ENCODE data around the gene ABCC9.

The ABCC9 gene

DNA sequence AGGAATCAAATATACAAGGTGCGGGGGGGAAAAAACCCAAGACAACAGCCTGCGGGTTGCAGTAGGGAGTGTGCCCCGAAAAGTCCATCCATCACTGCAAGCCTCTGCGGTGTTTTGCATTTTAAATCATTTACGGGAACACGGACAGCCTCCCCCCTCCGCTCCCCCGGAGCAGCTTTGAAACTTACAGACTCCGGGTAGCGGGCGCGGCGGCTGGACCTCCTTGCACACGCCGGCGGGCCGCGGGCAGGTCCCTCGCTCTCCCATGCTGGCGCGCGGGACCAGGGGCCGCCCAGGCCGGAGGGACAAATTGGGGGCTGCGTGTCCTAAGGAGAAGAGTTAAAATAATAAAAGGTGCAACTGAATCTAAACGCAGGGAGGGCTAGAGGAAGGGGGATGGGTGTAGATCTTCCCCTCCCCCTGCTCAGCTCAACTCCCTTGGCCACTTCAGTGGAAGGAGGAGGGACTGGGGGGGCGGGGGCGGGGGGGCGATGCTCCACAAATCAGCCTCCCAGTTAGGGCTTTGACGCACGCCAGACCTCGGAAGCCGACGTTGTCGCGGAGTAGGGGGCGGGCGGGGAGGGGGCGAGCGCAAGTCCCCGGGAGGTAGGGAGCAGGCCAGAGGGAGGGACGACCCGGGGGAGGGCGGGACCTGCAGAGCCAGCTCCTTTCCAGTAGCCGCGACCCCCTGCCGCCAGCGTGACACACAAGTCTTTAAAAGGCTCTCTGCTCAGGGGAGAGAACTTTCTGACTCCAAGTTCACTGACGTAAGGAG, 166.7 kb downstream of the ABCC9 start, which contains the start of gene KCNJ8:
KCNJ8 (minus strand) TSS at position 349 of the 775 bp plus-strand sequence. CDS start 1,090 bp downstream, outside the sequence.
- DNase-seq (ENCODE audit: low spot score) = peak; percentile 85

DNA sequence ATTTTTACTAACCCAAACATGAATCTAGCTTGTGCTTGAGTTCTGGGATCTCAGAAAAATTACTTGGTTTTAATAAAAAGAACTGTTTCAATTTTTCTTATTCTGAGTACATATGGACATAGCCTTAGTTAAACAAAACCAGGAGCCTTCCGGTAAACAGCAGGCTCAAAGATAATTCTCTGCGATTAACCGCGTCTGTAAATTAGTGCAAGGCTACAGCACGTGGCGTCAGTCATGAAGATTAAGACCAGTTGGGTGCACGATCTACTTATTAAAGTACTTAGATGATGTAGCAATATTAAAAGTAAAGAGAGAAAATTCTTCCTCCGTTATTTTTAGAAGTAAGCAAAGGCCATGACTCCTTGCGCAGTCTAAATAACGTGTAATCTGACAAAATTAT, 167.4 kb downstream of the ABCC9 start:
- DNase-seq (ENCODE audit: low spot score) = no peak

DNA sequence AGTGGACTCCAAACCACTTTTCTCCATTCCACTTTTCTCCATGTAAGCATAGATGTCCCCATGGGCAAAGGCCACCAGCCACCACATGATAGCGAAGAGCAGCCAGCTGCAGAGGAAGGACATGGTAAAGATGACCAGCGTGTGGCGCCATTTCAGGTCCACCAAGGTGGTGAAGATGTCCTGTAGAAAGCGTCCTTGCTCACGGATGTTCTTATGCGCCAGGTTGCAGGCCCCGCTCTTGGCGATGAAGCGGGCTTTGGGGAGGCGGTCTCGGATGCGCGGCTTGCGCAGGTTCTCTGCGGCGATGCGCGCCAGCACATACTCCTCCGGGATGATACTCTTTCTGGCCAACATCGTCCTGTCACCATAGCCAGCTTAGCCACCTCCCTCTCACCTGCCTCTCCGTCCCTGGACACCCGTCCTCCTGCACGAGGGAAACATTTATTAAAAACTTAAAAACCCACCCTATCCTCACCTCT, 167.9 kb downstream of the ABCC9 start:
- peak; percentile 79 for DNase-seq (ENCODE audit: low spot score)

DNA sequence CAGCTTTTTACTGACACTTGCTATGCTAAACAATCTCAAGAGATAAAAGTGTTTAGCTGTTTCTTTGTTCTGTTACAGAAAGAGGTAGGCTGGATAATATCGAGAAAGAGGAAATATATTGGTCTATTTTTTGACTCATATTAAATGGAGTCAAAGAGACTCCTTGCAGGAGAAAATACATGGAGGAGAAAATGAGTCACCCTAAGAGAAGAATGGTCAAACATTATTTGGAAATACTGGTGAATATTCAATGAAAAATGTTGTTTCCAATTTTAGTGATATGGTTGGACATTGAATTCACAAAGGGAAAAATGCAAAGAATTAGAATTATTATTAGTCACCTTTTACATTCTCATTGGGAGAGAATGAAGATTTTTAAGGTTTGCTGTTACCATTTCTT, 169.9 kb downstream of the ABCC9 start:
- DNase-seq (ENCODE audit: low spot score) = no peak

DNA sequence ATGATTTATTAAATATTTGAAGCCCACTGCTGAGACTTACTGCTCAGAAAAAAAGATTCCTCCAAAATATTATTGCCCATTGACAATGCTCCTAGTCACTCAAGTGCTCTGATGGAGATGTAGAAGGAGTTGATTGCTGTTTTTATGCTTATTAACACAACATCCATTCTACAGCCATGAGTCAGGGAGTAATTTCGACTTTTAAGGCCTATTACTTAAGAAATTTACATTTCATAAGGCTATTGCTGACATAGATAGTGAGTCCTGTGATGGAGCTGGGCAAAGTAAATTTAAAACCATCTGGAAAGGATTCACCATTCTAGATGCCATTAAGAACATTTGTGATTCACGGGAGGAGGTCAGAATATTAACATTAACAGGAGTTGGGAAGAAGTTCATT, 171.9 kb downstream of the ABCC9 start:
- no peak for DNase-seq (ENCODE audit: low spot score)

DNA sequence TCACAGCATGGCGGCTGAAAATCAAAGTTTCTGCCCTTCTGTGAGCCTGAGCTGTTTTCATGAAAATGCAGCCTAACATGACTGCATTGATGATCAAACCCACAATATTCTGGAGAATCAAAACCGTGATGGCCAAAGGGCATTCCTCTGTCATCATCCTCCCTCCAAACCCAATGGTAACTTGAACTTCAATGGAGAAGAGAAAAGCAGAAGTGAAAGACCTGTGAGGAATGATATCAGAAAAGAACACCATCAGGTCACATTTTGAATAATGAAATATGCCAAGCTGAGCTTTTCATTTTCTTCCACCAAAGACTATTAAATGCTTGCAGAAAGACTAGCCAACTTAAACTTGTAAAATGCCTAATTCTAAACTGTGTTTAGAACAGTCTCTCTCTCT, 174.8 kb downstream of the ABCC9 start:
- DNase-seq (ENCODE audit: low spot score) = no peak

DNA sequence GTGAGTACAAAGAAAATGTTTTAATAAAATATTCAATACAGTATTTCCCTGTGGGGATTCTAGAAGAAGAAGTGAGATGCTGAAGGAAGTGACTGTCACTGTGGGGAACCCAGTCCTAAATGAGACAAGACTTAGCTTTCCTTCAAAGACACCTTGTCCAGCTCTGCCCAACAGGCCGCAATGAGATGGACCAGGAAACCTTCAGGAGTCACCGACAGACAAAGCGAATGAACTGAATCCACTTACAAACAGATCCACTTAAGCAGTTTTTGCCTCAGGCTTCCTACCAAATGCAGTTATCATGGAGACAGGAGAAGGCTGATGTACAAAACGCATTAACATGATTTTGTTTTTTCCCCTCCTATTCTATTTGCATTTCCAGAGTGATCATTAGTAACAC, 176.3 kb downstream of the ABCC9 start:
- DNase-seq (ENCODE audit: low spot score) = no peak

DNA sequence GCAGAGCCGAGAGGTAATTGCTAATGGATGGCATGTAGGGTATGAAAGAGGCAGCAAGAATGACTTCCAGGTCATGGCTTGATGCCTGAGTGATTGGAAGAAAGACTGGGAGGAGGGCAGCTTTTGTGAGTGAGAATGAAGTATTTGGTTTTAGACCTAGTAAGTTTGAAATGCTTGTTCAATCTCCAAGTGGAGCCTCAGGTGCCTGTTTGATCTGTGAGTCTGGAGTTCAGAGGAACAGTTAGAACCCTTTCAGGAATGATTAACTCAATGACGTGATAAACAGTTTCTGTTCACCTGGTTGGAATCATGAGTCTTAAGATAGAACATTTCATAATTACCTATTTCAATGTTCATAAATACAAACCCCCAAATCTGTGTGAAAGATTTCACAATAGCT, 177.2 kb downstream of the ABCC9 start:
- DNase-seq (ENCODE audit: low spot score) = no peak

DNA sequence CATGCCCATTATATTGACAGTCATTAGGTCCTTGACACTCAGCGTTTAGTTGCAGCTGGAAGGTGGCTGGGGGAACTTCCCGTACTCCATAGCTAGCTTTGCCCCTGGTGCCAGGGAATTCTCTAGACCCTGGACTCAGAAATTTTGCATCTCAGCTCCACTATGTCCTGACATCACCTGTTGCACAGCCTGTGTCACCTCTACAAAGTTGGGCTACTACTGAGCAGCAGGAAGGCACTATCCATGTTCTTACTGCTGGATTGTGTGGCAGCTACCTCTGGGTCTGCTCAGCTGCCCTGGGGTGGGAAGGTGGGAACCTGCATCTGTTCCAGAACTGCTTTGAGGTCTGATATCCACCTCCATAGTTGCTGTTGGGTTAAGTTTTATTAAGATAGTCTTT, 177.7 kb downstream of the ABCC9 start:
- no peak for DNase-seq (ENCODE audit: low spot score)

DNA sequence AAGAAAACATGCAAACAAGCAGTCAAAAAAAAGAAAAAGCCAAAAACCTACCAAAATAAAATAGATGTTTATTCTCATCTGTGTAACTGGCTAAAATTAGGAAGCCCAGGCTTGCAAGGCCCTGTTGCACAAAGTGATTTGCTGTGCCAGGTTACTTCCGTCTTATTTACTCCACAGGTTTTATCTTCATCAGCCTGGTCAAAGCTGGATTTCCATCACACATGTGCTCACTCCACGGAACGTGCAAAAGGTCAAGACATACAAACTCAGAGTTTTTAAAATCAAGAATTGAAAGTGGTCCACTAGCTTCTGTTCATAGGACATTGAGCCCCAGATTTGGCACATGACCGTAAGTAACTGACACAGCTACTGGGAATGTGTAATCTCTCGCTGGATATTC, 181.5 kb downstream of the ABCC9 start:
- DNase-seq (ENCODE audit: low spot score) = no peak

DNA sequence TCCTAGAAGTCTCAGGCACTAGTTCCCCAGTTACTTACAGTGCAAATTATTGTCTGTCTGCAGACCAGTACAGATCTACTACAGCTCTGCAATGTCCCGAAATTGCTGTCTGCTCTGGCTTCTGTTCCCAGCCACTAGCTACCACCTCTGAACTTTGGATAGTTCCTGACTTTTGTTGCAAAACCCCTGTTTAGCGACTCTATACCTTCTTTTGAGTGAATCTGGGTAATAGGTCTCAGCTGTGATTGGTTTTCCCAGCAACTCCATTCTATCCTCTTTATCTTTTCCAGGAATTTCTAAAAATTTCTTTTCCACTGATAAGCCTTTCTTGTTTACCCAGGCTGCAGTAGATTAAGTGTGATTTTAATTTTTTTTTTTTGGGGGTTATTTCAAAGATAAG, 183.5 kb downstream of the ABCC9 start:
- no peak for DNase-seq (ENCODE audit: low spot score)

DNA sequence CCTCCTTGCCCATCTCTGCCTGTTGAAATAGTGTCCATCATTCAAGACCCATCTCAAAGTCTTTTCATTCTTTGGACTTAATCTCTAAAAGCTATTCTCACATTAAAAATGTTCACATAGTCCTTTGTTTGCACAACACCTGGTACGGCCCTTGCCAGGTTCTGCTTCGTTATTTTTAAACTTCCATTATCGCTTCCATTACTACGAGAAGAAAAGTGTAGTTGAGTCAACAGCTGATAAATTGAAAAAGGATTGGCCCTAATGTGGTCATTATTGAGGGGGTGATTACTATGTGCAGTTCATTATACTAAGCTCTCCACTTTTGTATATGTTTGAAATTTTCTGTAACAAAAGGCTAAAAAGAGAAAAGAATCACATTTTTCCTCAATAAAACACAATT, 184.5 kb downstream of the ABCC9 start:
- no peak for DNase-seq (ENCODE audit: low spot score)

DNA sequence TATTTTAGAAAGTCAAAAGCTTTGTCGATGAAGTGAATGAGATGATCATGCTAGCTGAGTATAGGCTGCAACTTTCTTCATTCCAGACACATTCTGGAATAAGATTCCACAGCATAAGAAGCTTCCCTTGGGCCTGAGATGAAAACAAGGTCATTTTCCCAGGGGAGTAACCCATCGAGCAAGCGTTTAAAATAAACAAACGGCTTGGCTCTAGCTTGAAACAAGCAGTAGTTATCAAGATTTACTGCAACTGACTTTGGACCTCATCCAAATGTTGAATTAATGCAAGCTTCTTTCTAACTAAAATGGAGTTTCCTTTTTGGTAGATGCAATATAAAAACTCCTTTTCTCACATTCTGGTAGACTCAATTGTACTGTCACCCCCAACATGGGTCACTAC, 189.7 kb downstream of the ABCC9 start:
- DNase-seq (ENCODE audit: low spot score) = no peak

Data from ecto neural progenitor cell (in vitro differentiated cells).